COR-L47 (cell line): ENCODE measurements around the gene MRPL51.
"Not testable (repeated sequence)": the region's sequence is repeated elsewhere in the genome, so short reads cannot be mapped to it uniquely, and the experiment has no call there.

ENCODE experiments used
- DNase-seq: peaks from one replicate; lab custom pipeline; 2025; lab: John Stamatoyannopoulos, UW

Gene MRPL51

GRCh38 chr12:6488240-6488639 lies 4.8 kb downstream of the MRPL51 start:
- DNase-seq: no peak

GRCh38 chr12:6478416-6478815 lies 14.6 kb downstream of the MRPL51 start:
- DNase-seq: no peak

GRCh38 chr12:6477601-6478377 lies 15.3 kb downstream of the MRPL51 start:
- DNase-seq: not testable (repeated sequence)

GRCh38 chr12:6476489-6476888 lies 16.6 kb downstream of the MRPL51 start:
- no peak for DNase-seq

- not testable (repeated sequence) for DNase-seq
These were observed 17.7 kb downstream of the MRPL51 start for GRCh38 chr12:6475233-6475975.

GRCh38 chr12:6472491-6472890 lies 20.6 kb downstream of the MRPL51 start:
- no peak for DNase-seq

GRCh38 chr12:6471989-6472360 lies 21.1 kb downstream of the MRPL51 start:
- no peak for DNase-seq

- DNase-seq: peak; percentile 92
These were observed 22.5 kb downstream of the MRPL51 start, which contains the start of gene VAMP1 for GRCh38 chr12:6470375-6471163. VAMP1 (minus strand) TSS chr12:6470677; CDS start chr12:6470531, 146 bp downstream.

- no peak for DNase-seq
These were observed 23.3 kb downstream of the MRPL51 start for GRCh38 chr12:6469609-6470374.

- no peak for DNase-seq
These were observed 24.0 kb downstream of the MRPL51 start for GRCh38 chr12:6469092-6469491.

- DNase-seq: no peak
These were observed 24.8 kb downstream of the MRPL51 start for GRCh38 chr12:6468283-6468575.

GRCh38 chr12:6467571-6468282 lies 25.3 kb downstream of the MRPL51 start:
- not testable (repeated sequence) for DNase-seq

- not testable (repeated sequence) for DNase-seq
These were observed 26.3 kb downstream of the MRPL51 start for GRCh38 chr12:6466751-6467150.

GRCh38 chr12:6466184-6466573 lies 26.9 kb downstream of the MRPL51 start:
- no peak for DNase-seq

GRCh38 chr12:6465467-6466183 lies 27.4 kb downstream of the MRPL51 start:
- DNase-seq: peak; percentile 26

GRCh38 chr12:6464531-6464930 lies 28.5 kb downstream of the MRPL51 start:
- no peak for DNase-seq

GRCh38 chr12:6463858-6464257 lies 29.2 kb downstream of the MRPL51 start:
- DNase-seq: no peak

GRCh38 chr12:6463216-6463615 lies 29.8 kb downstream of the MRPL51 start:
- DNase-seq: no peak

GRCh38 chr12:6462234-6462995 lies 30.6 kb downstream of the MRPL51 start:
- DNase-seq: no peak
